Smooth muscle cell (in vitro differentiated cells): ENCODE results near the gene MVK. TPM values are rescaled to one million over a fixed set of nuclear protein-coding genes. Genes with fewer than 3 reads are reported as not detected.

Source experiments
- DNase-seq: peaks from one replicate; lab custom pipeline; 2025; ENCODE audit not compliant: unreplicated experiment; lab: John Stamatoyannopoulos, UW
- H2AFZ ChIP-seq: fragments of 200-600 bp; sonication (generic); 2 replicates; pipeline ENCODE4 v1.6.0; 2016; ENCODE audit warnings: antibody characterized with exemption, low read depth, mild to moderate bottlenecking
- H3F3A ChIP-seq: fragments of 200-600 bp; sonication (generic); 2 replicates; pipeline ENCODE4 v1.6.0; 2017; ENCODE audit warnings: antibody characterized with exemption, low read depth
- H3K27ac ChIP-seq: fragments of 200-600 bp; sonication (generic); 2 replicates; pipeline ENCODE4 v1.5.1; 2016; ENCODE audit warnings: low read depth, mild to moderate bottlenecking
- H3K27me3 ChIP-seq: fragments of 200-600 bp; sonication (generic); 2 replicates; pipeline ENCODE4 v1.6.1; 2016; ENCODE audit warnings: low read depth, mild to moderate bottlenecking
- H3K36me3 ChIP-seq: fragments of 200-600 bp; sonication (generic); 2 replicates; pipeline ENCODE4 v1.5.1; 2016; ENCODE audit warnings: low read depth
- H3K4me1 ChIP-seq: fragments of 200-600 bp; sonication (generic); 2 replicates; pipeline ENCODE4 v1.5.1; 2016; ENCODE audit warnings: low read depth
- H3K4me2 ChIP-seq: fragments of 200-600 bp; sonication (generic); 2 replicates; pipeline ENCODE4 v1.6.0; 2016; ENCODE audit warnings: mild to moderate bottlenecking
- H3K4me3 ChIP-seq: fragments of 200-600 bp; sonication (generic); 2 replicates; pipeline ENCODE4 v1.5.1; 2016; ENCODE audit warnings: mild to moderate bottlenecking
- H3K79me2 ChIP-seq: fragments of 200-600 bp; sonication (generic); 2 replicates; pipeline ENCODE4 v1.6.0; 2016; ENCODE audit warnings: low read depth, mild to moderate bottlenecking
- H3K9ac ChIP-seq: fragments of 200-600 bp; sonication (generic); 2 replicates; pipeline ENCODE4 v1.6.0; 2016; ENCODE audit warnings: low read depth
- H3K9me3 ChIP-seq: fragments of 200-600 bp; sonication (generic); replicated peaks from 2 replicates; pipeline ENCODE4 v1.5.1; 2016; ENCODE audit warnings: low read depth
- H4K20me1 ChIP-seq: fragments of 200-600 bp; sonication (generic); 2 replicates; pipeline ENCODE4 v1.6.0; 2016; ENCODE audit warnings: low read depth
- CTCF ChIP-seq: fragments of 200-600 bp; sonication (generic); IDR thresholded peaks from 2 replicates; pipeline ENCODE4 v1.5.1; 2017; ENCODE audit warnings: borderline replicate concordance, mild to moderate bottlenecking, antibody characterized with exemption; ENCODE audit not compliant: insufficient read depth, poor library complexity, severe bottlenecking
- WGBS: methylation state at CpG from one replicate; pipeline ENCODE4 v1.1.7; 2016; ENCODE audit warnings: low lambda C conversion rate; 5-methylcytosine and 5-hydroxymethylcytosine counted together
- polyA plus RNA-seq: library from polyadenylated mRNA; unstranded; fragments of >200 nt; fragmentation: Nextera tagmentation; extraction: Ambion mirVana; gene quantifications from 2 replicates; pipeline ENCODE4 v1.2.1, GENCODE V29; 2016
- total RNA-seq: library from RNA; depleted of rRNA; stranded (reverse); fragments of >200 nt; gene quantifications from 2 replicates; pipeline ENCODE4 v1.2.3, GENCODE V29; 2014

MVK gene
- total and polyA plus RNA-seq, 2 experiments from 2014 or later, result 16.3 to 21.1 TPM

GRCh38 chr12:109567967-109568366, 5.6 kb upstream of the MVK start:
- Histone ChIP-seq H3K9ac (no peak overlapping the region), H2AFZ (no peak overlapping the region), H3K4me2 (no peak overlapping the region), H3K27me3 (no peaks in the 10 kb centered on the region), H3K4me1 (peaks cover 7% of the 10 kb centered on the region), H3K79me2 (no peaks in the 10 kb centered on the region), H3K4me3 (no peak overlapping the region), H4K20me1 (no peaks in the 10 kb centered on the region), H3K9me3 (no peaks in the 10 kb centered on the region), H3K36me3 (no peaks in the 10 kb centered on the region), H3F3A (no peaks in the 10 kb centered on the region), H3K27ac (no peak overlapping the region)
- WGBS, result 91% methylated on average over 3 of the region's 3 CpGs
- TF ChIP-seq CTCF, result no peak
- no peak for DNase-seq

GRCh38 chr12:109568486-109568885, 5.1 kb upstream of the MVK start:
- Histone ChIP-seq H4K20me1 (no peaks in the 10 kb centered on the region), H2AFZ (no peak overlapping the region), H3K27me3 (no peaks in the 10 kb centered on the region), H3K27ac (no peak overlapping the region), H3K36me3 (no peaks in the 10 kb centered on the region), H3K9me3 (no peaks in the 10 kb centered on the region), H3K4me3 (no peak overlapping the region), H3K79me2 (no peaks in the 10 kb centered on the region), H3K4me2 (no peak overlapping the region), H3K9ac (no peak overlapping the region), H3F3A (no peaks in the 10 kb centered on the region), H3K4me1 (peaks cover 7% of the 10 kb centered on the region)
- DNase-seq, result no peak
- TF ChIP-seq CTCF, result no peak
- WGBS, result 93% methylated on average over 7 of the region's 7 CpGs

- no peaks in the 10 kb centered on the region for H3K27me3 ChIP-seq
- H3K4me2 ChIP-seq, result peak overlapping the region; percentile 81
- no peaks in the 10 kb centered on the region for H3K9me3 ChIP-seq
- H3K36me3 ChIP-seq, result no peaks in the 10 kb centered on the region
- WGBS, result 91% methylated on average over 5 of the region's 5 CpGs
- no peaks in the 10 kb centered on the region for H4K20me1 ChIP-seq
- H2AFZ ChIP-seq, result no peak overlapping the region
- H3K4me1 ChIP-seq, result peaks cover 18% of the 10 kb centered on the region
- peaks cover 32% of the 10 kb centered on the region for H3K79me2 ChIP-seq
- no peak for DNase-seq
- peak overlapping the region; percentile 67 for H3K9ac ChIP-seq
- H3F3A ChIP-seq, result no peaks in the 10 kb centered on the region
- peak overlapping the region; percentile 83 for H3K4me3 ChIP-seq
- H3K27ac ChIP-seq, result no peak overlapping the region
- no peak for TF ChIP-seq CTCF
Observed at GRCh38 chr12:109571773-109572505, 1.7 kb upstream of the MVK start.

- no peaks in the 10 kb centered on the region for H3F3A ChIP-seq
- no peak for DNase-seq
- H3K4me1 ChIP-seq, result peaks cover 18% of the 10 kb centered on the region
- H3K36me3 ChIP-seq, result peaks cover 2% of the 10 kb centered on the region
- H3K27me3 ChIP-seq, result no peaks in the 10 kb centered on the region
- peak overlapping the region; percentile 67 for H3K9ac ChIP-seq
- H3K4me3 ChIP-seq, result peak overlapping the region; percentile 83
- H3K4me2 ChIP-seq, result peak overlapping the region; percentile 81
- TF ChIP-seq CTCF, result no peak
- peak overlapping the region; percentile 50 for H2AFZ ChIP-seq
- WGBS, result 79% methylated on average over 3 of the region's 3 CpGs
- peaks cover 32% of the 10 kb centered on the region for H3K79me2 ChIP-seq
- no peaks in the 10 kb centered on the region for H3K9me3 ChIP-seq
- no peaks in the 10 kb centered on the region for H4K20me1 ChIP-seq
- peak overlapping the region; percentile 72 for H3K27ac ChIP-seq
Observed at GRCh38 chr12:109572506-109572845, 1.1 kb upstream of the MVK start.
